ENCODE results near the gene CACNA1C.

Gene CACNA1C

GRCh38 chr12:2319737-2320506 is 267.1 kb downstream of the CACNA1C start:
- TF ChIP-seq CTCF (IDR thresholded peaks at IDR 0.05; ENCODE audit: poor library complexity, severe bottlenecking) = no peak
- Histone ChIP-seq H3K36me3 (ENCODE audit: low read depth) (no peaks in the 10 kb centered on the region), H3K4me1 (ENCODE audit: insufficient read depth, poor library complexity, severe bottlenecking) (peaks cover 4% of the 10 kb centered on the region), H3K27ac (ENCODE audit: poor library complexity, severe bottlenecking) (no peak overlapping the region), H3K9me3 (ENCODE audit: severe bottlenecking) (no peaks in the 10 kb centered on the region), H3K4me3 (ENCODE audit: severe bottlenecking) (no peak overlapping the region), H3K27me3 (ENCODE audit: insufficient read depth, poor library complexity, severe bottlenecking) (no peaks in the 10 kb centered on the region)
- ATAC-seq (ENCODE audit: low read depth) (peak; percentile 48; the same call in 1 of the 3 replicates), DNase-seq (ENCODE audit: low spot score) (peak; percentile 34)

GRCh38 chr12:2320841-2321240 is 268.1 kb downstream of the CACNA1C start:
- Histone ChIP-seq H3K4me1 (ENCODE audit: insufficient read depth, poor library complexity, severe bottlenecking) (peaks cover 4% of the 10 kb centered on the region), H3K36me3 (ENCODE audit: low read depth) (no peaks in the 10 kb centered on the region), H3K27me3 (ENCODE audit: insufficient read depth, poor library complexity, severe bottlenecking) (no peaks in the 10 kb centered on the region), H3K9me3 (ENCODE audit: severe bottlenecking) (no peaks in the 10 kb centered on the region), H3K27ac (ENCODE audit: poor library complexity, severe bottlenecking) (no peak overlapping the region), H3K4me3 (ENCODE audit: severe bottlenecking) (no peak overlapping the region)
- DNase-seq (ENCODE audit: low spot score) (peak; percentile 30), ATAC-seq (ENCODE audit: low read depth) (no peak)
- no peak for TF ChIP-seq CTCF (IDR thresholded peaks at IDR 0.05; ENCODE audit: poor library complexity, severe bottlenecking)

GRCh38 chr12:2322554-2323120 is 269.9 kb downstream of the CACNA1C start:
- ATAC-seq (ENCODE audit: low read depth) (no peak), DNase-seq (ENCODE audit: low spot score) (peak; percentile 29)
- Histone ChIP-seq H3K9me3 (ENCODE audit: severe bottlenecking) (no peaks in the 10 kb centered on the region), H3K36me3 (ENCODE audit: low read depth) (no peaks in the 10 kb centered on the region), H3K27ac (ENCODE audit: poor library complexity, severe bottlenecking) (no peak overlapping the region), H3K27me3 (ENCODE audit: insufficient read depth, poor library complexity, severe bottlenecking) (no peaks in the 10 kb centered on the region), H3K4me3 (ENCODE audit: severe bottlenecking) (no peak overlapping the region), H3K4me1 (ENCODE audit: insufficient read depth, poor library complexity, severe bottlenecking) (peaks cover 4% of the 10 kb centered on the region)
- no peak for TF ChIP-seq CTCF (IDR thresholded peaks at IDR 0.05; ENCODE audit: poor library complexity, severe bottlenecking)

GRCh38 chr12:2323532-2324255 is 270.9 kb downstream of the CACNA1C start:
- no peak overlapping the region for H3K27ac ChIP-seq (ENCODE audit: poor library complexity, severe bottlenecking)
- H3K27me3 ChIP-seq (ENCODE audit: insufficient read depth, poor library complexity, severe bottlenecking) = peaks cover 4% of the 10 kb centered on the region
- no peaks in the 10 kb centered on the region for H3K36me3 ChIP-seq (ENCODE audit: low read depth)
- no peak for TF ChIP-seq CTCF (IDR thresholded peaks at IDR 0.05; ENCODE audit: poor library complexity, severe bottlenecking)
- ATAC-seq (ENCODE audit: low read depth) (no peak), DNase-seq (ENCODE audit: low spot score) (peak; percentile 30)
- no peak overlapping the region for H3K4me3 ChIP-seq (ENCODE audit: severe bottlenecking)
- H3K9me3 ChIP-seq (ENCODE audit: severe bottlenecking) = no peaks in the 10 kb centered on the region
- H3K4me1 ChIP-seq (ENCODE audit: insufficient read depth, poor library complexity, severe bottlenecking) = peaks cover 4% of the 10 kb centered on the region

All from RWPE2 (cell line).